DLD1 (cell line): ENCODE results near the gene MGME1.

Source experiments
- in situ Hi-C: cut with HindIII; loops from 2 replicates; pipeline ENCODE4 v1.10.0; 2017; ENCODE audit warnings: low sequenced_read_pairs

MGME1 gene

DNA sequence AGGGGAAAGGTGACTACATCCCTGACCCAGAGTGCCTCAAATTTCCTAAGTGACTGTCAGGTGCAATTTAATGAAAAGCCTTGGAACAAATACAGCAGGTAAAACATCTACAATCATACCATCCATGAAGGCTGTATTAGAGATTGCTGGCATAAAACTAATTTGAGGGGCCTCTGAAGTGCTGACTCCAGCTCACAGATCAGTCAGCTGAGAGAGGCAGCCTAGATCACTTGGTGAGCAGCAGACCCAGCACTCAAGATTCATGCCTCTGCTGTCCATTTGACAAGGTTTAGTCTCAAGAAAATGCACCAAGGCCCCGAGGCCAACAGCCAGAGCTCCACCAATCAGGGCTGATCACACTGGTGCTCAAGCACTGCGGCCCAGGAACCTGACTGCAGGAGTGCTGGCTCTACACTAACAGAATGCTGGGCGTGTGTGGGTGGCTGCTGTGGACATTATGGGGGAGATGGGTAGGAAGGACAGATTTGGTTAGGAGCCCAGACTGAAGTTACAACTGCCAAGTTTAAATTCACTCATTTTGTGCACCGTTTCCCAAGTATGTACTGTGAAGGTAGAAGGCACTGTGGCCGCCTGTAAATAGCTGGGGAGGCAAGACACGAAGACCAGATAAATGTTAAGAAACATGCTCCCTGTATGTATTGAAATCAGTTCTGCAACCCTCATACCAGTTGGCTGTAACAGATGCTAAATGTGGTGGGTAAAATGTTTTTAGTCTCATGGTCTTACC is 28.4 kb upstream of the MGME1 start:
- in situ Hi-C loops = no loop called here

DNA sequence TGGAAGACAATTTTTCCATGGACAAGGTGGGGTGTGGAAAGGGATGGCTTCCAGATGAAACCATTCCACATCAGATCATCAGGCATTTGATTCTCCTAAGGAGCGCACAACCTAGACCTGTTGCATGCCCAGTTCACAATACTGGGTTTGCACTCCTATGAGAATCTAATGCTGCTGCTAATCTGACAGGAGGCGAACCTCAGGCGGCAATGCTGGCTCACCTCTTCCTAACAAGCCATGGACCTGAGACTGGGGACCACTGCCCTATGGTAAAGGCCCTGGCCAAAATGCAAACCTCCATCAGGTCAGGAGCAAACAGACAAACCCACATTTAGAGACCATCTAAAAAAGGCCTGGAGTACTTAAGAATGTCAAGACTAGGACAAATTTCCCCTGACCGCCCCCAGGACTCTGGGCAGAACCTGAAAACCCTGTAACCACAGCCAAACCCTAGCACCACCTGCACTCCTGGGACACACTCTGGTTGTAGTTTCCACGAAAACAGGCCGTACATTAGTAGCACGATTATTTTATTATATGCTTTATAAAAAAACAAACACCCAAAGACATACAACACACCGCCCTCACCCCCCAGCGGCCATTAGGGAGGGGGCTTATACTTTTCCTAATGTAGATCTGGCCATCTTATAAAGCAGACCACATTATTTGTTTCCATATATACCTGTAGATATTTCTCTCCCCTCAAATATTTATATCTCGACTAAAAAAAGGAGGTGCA is 27.6 kb upstream of the MGME1 start:
- in situ Hi-C loops = no loop called here

DNA sequence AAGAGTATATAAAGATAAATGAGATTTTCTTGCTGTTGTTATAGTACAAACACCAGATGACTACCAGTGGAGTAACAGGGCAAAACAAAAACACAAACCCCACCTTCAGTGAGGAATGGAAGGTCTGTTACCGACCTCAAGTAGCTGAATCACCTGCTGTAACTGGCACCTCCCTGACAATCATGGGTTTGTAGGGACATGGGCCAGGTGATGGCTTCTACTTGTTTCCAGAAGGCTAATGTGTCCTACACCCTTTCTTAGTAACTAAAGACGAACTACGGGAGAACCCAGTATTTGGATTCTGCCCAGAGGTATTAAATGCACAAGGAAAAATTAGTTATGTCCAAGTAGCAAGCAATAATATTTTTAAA is 27.0 kb upstream of the MGME1 start:
- in situ Hi-C loops = no loop called here

DNA sequence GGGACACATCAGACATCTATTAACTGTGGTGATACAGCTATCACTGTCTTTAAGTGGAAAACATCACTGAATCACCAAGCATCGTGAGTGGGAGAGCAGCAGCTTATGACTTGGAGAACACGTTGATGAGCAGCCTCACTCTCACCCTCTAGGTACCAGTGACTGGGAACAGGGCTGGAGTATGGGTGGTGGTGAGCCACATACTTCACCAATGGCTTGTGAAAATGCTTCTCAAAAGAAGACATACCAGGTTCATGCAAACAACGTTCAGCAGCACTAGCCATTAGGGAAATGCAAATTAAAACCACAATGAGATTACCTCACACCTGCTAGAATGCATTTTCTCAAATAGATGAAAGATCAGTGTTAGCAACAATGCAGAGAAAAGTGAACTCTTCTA is 25.5 kb upstream of the MGME1 start:
- in situ Hi-C loops = no loop called here

DNA sequence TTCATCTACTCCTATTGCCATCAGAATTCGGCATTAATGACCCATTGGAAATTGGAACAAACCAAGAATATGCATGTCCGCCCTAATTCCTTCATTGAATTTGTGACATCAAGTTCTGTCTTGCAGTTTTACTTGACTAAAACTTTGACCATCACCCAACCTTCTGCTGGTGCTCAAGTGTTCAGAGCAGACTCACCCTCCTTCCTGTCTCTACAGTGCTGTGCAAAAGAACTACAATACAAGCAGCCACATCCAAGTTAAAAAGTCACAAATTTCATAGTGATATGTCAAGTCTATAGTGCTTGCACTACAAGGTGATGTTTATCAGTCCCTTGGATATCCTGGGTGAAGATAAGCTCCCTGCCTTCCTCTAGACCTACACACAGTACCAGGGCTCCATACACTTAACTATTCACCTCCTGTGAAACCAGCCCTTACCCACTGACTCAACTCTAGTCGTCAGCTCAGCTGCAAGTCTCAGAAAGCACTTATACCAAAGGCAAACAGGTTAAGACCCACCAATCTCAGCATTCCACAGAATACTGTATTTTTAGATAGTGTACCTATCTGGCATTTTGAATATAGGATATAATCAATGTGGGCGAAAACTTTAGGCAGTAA is 23.9 kb upstream of the MGME1 start:
- in situ Hi-C loops = no loop called here

DNA sequence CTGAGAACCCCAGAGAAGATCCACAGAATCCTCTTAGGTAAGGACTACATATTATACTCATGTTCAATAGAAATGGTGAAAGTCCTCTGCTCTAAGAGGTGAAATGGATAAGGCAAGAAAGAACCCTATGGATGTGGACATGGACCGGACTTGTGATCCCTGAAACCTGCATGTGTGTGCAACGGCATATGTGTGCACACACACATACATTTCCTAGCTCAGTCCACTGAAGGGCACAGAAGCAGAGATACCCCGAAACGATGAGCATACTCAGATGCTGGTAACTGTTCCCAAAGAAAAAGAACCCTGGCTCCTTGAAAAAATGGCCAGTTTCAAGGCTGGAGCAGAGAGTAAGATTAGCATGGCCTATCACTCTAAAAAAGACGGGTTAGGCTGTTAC is 22.8 kb upstream of the MGME1 start:
- in situ Hi-C loops = no loop called here

DNA sequence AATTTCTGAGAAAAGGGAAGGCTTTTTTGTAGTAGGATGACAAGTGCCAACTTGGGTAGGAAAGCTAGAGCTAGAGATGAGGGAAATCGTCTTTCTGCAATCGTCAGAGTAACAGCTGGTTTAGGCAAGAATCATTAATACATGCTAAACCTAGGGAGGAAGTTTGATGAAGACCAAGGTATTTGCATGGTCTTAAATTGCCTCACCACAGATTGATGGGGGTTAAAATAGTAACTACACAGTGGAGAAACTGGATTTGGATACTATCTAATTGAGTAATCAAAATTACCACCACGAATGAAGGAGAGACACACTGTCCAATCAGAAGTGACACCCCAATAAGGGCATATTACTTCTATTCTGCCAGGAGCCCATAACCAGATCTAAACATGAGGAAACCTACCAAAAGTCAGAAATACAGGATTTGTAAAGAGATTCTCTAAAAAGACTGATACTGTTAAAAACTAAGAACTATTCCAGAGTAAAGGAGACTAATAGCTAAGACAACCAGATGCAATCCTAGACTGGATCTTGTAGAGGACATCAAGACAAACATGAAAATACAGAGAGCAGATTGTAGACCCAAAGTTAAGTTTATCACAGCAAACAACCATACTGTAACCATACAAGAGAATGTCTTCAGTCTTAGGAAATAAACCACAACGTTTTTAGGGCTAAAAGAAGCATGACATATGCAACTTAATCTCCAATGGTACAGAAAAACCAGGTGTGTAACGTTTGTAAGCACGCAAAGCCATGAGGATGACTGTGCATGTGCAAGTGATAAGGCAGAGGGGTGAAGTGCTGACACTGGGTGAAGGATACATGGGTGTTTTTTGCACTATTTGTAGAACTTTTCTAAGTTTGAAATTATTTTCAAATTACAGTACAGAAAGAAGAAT is 22.0 kb upstream of the MGME1 start:
- in situ Hi-C loops = no loop called here

DNA sequence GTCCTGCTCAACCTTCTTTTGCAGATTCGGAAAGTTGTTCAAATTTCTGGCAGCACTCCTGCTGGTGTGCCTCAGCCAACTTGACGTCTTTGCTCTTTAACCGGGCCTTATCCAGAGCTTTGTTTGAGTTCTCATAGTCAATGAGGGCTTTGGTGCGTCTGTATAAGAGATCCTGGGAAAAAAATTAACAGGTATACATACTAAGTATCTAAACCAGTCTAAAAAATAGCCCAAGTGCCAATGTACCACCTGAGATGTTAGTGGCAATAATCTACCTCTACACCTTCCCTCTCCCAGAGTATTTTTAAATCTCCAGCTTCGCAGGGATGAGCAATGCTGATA is 21.4 kb upstream of the MGME1 start:
- in situ Hi-C loops = no loop called here

DNA sequence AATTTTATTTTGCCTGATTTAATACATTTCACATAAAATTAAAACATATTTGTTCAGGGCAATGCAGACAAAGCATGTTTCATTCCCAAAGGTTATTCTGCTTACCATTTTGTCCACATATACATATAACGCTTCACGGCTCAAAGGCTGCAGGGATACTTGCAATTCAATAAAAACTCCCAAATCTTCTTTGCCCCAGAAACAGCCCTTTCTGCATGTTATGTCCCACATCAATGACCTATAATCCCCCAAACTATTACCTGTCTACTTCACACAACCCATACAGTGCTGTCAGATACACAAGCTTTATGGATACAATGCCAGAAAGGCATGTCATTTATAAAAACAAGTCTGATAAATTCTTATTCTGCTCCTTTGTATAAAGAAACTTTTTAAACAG is 20.4 kb upstream of the MGME1 start:
- in situ Hi-C loops = no loop called here

DNA sequence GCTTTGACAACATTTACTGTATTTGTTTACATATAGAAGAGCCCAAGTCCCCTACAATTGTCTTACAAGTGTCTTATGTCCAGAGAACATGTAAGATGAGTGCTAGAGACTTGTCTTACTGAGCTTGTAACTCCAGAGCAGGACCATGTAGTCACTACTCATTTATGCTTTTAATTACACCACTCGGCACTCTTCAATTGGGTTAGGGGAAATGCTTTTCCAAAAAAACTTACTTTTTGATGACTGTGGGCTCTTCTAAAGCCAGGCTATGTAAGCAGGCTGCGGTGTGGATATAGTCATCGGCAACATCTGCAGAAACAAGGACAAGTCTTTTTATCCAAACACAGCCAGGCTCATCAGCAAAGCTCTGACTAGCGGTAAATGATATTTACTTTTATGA is 18.9 kb upstream of the MGME1 start:
- in situ Hi-C loops = no loop called here

DNA sequence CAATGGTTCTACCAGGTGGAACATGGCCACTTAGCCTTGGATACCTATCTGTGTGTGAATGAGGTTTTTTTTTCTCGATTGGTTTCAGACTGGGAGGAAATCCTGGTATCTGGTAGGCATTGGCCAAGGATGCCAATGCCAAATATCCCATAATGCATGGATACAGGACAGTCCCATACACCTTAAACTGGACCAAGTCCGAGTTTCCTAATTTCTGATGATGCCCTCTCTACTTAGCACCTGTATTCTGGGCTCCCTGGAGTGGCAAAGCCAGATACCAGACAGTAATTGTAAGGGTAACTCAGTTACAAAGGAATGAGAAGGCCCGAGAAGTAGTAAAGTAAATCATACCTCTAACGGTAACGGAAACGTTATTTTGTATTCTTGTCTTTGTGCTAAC is 18.1 kb upstream of the MGME1 start:
- in situ Hi-C loops = no loop called here

DNA sequence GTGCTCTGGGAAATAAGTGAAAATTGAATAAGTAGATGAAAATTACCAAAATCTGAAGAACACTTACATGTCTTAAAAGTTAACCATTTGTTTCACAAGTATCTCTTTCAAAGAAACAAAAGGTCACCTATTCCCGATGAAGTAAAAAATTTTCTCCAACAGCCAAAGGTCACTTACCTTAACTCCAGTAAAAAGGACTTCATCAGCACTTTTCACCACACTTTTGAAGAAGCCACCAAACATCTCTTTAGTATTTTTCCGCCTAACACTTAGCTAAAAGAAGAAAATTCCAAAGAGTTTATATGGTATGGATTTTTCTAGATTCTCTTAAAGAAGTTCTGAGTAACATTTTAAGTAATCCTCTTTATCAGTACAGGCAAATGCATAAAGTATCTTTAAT is 17.5 kb upstream of the MGME1 start:
- in situ Hi-C loops = no loop called here

DNA sequence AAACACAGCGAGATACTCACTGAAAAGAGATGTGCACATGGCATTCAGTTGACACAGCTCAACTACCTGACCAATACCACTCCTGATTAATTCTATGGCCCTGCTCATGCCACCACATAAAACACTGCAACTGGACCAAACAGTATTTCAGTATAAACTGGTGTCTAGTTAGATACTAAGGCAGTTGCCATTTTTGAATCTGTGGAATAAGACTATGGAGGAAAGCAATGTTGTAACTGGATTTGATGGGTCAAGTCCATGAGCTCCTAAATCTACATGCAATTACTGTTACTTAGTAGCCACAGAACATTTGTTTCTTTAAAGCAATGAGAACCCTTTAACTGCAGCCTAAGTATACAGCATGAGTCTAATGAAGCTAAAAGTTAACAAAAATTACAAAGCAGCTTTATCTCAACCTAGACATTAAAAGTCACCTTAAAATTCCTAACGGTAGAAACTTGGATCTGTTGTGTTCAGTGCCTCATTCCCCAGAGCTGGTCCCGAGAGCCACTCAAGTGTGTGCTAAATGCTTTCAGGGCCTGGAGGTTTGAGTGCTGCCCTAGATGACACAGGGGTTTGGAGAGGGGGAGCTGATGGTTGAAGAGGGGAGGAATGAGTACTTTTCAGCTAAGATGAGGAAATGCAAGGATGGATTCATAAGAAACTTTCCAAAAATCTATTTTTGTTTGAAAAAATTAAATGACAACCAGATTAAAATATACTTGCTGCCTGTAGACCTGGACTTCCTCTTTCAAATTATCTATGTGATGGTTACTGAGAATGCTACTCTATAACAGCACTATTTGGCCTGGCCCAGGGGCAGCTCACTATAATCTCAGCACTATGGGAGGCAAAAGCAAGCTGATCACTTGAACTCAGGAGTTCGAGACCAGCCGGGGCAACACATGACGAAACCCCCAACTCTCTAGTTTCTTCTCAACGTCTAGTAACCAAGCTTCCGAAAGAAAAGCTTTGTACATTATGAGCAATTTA is 15.8 kb upstream of the MGME1 start:
- in situ Hi-C loops = no loop called here

DNA sequence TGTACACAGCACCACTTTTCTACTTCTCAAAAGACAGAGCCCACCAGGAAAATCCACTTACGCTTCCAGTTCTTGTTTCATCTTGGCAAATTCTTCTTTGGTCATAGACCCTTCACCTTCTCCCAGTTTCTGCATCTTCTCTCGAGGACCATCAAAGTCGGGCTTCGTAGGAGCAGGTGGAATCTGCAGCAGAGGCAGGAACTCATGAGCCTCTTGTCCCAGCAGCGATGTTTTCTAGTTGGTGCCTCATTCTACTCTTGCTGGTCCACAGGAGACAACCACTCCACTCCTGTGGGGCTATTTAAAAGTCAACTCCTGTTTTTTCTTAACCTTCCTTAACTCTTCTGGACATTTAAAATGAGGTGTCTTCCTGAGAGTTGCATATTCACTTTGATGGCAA is 14.9 kb upstream of the MGME1 start:
- in situ Hi-C loops = no loop called here

DNA sequence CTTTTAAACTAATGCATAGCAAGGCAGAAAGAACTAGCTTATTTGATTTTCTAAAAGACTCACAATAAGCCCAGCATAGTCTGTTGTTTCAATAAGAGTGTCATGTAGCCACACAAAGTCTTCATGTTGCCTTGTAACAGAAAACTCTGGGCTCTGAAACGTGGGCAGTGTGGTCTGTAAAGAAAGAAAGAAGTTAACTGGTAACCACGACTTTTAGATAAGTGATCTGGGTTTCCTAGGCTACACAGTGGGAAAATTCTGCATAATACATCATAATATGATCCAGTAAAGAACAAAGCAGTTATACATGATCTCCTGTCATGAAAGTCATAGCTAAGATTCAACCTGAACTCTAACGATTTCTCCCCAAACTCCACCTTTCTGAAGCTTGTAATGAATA is 13.5 kb upstream of the MGME1 start:
- in situ Hi-C loops = no loop called here

DNA sequence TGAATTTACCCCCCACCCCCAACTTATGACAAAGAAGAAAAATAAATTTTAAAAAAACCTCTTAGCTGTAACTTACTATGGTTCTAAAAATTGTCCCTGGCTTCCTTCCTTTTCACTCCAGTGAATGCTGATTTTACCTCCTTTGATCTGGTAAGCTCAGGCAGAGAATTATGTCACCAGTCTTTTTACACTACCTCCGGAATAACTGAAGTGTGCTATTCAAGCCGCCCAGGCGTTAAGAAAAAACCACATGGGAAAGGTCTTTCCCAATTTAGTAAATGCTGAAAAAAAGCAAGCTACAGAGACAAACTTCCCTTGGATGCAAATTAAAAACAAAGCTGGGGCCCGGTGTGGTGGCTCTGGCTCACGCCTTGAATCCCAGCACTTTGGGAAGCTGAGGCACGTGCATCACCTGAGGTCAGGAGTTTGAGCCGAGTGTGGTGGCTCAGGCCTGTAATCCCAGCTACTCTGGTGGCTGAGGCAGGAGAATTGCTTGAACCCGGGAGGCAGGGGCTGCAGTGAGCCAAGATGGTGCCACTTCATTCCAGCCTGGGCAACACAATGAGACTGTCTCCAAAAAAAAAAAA is 12.6 kb upstream of the MGME1 start:
- in situ Hi-C loops = no loop called here

DNA sequence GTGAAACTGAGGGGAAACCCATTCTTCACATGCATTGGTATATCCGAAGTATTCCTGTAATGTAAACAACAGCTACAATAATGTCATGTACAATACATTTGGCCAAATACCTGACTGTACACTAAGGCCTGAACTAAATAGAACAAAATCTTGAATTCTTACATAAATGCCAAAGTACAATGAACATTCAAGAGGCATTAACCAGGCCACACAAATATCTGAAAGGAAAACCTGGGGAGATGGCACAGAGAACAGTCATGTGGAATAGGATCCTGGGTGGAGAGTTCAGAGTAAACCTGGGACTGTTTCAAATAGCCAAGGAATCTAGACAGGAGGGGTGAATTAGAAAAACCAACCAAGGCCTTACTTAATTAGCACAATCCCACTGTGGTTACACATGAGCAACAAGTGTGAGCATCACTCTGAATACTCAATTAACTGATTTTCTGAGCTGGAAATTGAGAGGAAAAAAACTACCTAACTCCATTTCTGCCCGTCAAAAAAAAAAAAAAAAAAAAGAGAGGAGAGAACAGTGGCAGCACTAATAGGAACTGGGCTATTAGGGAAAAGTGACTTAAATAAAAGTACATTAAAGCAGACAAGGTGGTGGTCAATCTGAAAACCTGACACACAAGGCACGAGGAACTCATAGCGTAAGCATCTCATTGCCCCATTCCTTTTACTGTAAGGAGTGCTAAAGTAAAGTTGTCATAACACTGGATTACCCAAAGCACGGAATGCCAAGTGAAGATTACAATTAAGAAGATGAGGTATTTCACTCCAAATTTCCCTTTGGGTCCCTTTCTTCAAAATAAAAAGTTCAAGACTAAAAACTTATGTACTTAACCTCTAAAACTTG is 11.1 kb upstream of the MGME1 start:
- in situ Hi-C loops = no loop called here

DNA sequence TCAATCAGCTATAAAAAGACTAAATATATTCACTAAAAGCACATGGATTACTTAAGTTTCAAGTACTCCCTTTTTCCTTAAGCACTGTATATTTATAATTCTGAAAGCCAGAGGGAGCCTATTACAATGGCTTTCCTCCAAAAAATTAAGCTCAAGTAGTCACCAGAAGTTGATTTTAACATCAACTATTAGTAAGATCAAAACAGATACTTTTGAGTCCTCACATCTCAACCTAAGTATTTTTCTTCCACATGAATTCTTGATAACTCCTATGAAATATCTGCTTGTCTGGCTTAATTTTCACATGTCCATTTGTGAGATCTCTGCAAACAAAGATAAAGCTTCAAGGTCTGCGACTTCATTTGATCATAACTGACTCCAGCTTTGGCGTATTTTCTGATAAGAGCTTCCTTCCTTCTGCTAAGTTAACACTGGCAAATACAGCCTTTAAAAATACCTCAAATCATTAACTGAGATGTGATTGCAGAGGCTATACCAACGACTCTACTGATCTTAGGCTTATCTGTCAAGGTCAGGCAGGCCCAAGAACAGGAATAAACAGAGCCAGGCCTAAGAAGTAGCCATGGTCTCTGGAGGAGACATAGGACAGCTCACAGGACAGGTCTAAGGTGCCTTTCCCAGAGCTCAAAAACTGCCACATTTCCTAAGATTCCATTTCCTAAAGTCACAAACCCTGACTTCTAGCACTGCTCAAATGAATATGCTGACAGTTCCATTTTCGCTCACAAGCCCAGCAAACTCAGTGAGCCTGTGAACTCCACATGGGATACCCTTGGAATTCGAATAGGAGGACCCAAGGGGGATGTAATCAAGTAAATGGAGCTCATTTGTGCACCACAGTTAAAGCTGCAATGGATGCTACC is 10.2 kb upstream of the MGME1 start:
- in situ Hi-C loops = no loop called here
